HG03558 (cell line): ENCODE data around the gene CENPE.
A peak's percentile ranks its signal among the peaks of the same experiment; 100 is the strongest.

Experiments used
- ATAC-seq: cut with Tn5 transposase; IDR thresholded peaks from one replicate; pipeline ENCODE4 v1.9.1; 2021; ENCODE audit warnings: moderate number of reproducible peaks; ENCODE audit not compliant: unreplicated experiment; ENCODE audit errors: extremely low read depth

CENPE gene

GRCh38 chr4:103129174-103129573, 69.0 kb downstream of the CENPE start:
- ATAC-seq: no peak

GRCh38 chr4:103126126-103126525, 72.0 kb downstream of the CENPE start:
- ATAC-seq: no peak

GRCh38 chr4:103123114-103123513, 75.0 kb downstream of the CENPE start:
- ATAC-seq: no peak

- no peak for ATAC-seq
Observed at GRCh38 chr4:103118166-103118565, 80.0 kb downstream of the CENPE start.

GRCh38 chr4:103111598-103111997, 86.5 kb downstream of the CENPE start:
- no peak for ATAC-seq

- no peak for ATAC-seq
Observed at GRCh38 chr4:103108542-103108941, 89.6 kb downstream of the CENPE start.

GRCh38 chr4:103105558-103106356, 92.4 kb downstream of the CENPE start:
- no peak for ATAC-seq

GRCh38 chr4:103104886-103105285, 93.3 kb downstream of the CENPE start:
- no peak for ATAC-seq

- no peak for ATAC-seq
Observed at GRCh38 chr4:103100691-103101090, 97.5 kb downstream of the CENPE start.

GRCh38 chr4:103099691-103100392, 98.3 kb downstream of the CENPE start, which contains the start of gene BDH2:
Gene BDH2 (minus strand): TSS chr4:103099834. CDS start chr4:103096254, 3,580 bp downstream.
- ATAC-seq: peak; percentile 97

GRCh38 chr4:103098756-103099440, 99.2 kb downstream of the CENPE start:
- no peak for ATAC-seq

GRCh38 chr4:103098341-103098740, 99.8 kb downstream of the CENPE start:
- ATAC-seq: no peak

GRCh38 chr4:103097112-103097511, 101.0 kb downstream of the CENPE start:
- ATAC-seq: no peak

- no peak for ATAC-seq
Observed at GRCh38 chr4:103095080-103095479, 103.1 kb downstream of the CENPE start.

GRCh38 chr4:103092245-103092644, 105.9 kb downstream of the CENPE start:
- ATAC-seq: no peak

GRCh38 chr4:103091601-103092223, 106.4 kb downstream of the CENPE start:
- peak; percentile 69 for ATAC-seq

- ATAC-seq: no peak
Observed at GRCh38 chr4:103089481-103089880, 108.7 kb downstream of the CENPE start.

- ATAC-seq: no peak
Observed at GRCh38 chr4:103086551-103086950, 111.6 kb downstream of the CENPE start.

- no peak for ATAC-seq
Observed at GRCh38 chr4:103085555-103086196, 112.5 kb downstream of the CENPE start.

GRCh38 chr4:103079621-103080020, 118.5 kb downstream of the CENPE start:
- ATAC-seq: no peak
